Measurements from ENCODE around the gene NUDT3.
"Not testable (repeated sequence)": the region's sequence is repeated elsewhere in the genome, so short reads cannot be mapped to it uniquely, and the experiment has no call there.

NUDT3 gene

DNA sequence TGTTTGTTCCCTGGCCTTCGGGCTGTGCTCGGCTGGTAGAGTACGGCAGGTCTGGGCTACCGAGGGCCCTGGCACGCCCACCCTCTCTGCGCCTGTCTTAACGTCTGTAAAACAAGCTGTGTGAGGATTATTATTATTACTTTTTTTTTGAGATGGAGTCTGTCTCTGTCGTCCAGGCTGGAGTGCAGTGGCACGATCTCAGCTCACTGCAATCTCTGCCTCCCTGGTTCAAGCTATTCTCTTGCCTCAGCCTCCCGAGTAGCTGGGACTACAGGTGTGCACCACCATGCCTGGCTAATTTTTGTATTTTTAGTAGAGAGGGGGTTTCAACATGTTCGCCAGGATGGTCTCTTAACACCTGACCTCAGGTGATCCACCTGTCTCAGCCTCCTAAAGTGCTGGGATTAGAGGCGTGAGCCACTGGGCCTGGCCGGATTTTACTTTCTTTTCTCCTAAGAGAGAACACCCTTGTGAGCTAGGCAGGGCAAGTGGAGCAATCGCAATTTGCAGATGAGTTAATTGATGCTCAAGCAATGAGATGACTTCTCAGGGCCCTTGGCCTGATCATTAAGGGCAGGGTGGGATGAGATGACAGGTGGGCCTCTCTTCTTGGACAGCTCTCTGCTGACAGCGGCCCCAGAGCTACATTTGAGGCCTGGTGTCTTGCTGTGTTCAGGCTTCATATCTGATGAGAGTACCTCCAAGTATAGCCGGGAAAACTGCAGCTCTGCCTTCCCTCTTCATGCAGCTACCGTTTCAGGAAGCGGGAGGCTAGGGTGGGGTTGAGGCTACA is 142.8 kb downstream of the NUDT3 start:
- DNase-seq (ENCODE audit: low read depth): no peak

DNA sequence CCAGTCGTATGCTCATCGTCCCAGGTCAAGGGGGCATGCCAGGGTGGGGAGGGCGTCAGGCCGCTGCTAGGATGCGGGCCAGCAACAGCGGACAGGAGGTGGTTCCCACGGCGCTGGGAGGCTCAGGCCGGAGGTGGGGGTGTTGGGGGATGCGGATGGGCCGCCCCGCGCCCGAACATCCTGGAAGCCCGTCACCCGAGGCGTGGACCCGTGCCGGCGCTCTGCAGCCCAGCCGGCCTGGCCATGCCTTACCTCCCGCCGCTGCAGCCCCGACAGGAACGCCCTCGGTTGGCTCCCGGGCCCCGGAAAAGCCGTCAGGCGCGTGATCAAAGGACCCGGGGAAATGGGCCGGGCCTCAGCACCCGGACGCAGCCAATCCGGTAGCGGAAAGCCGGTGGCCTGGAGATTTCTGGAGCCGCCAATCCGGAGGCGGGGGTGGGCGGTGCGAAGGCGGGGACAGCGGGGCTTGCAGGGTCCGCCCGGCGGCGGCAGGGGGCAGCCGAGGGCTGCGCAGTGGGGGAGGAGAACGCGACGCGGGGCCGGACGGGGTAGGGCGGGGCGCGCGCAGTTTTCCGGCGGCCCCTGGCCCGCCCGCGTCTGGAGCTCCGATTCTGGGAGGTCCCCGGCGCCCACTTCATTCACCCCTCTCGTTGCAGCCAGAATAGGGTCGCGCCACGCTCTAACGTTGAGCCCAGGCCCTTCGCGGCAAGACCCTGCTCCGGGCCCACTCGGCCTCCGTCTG is 143.6 kb downstream of the NUDT3 start, which contains the start of gene SMIM29:
Gene SMIM29, minus strand, starts transcription at position 280 of the 742 bp plus-strand sequence. CDS start 1,215 bp downstream, outside the sequence.
- no peak for DNase-seq (ENCODE audit: low read depth)

DNA sequence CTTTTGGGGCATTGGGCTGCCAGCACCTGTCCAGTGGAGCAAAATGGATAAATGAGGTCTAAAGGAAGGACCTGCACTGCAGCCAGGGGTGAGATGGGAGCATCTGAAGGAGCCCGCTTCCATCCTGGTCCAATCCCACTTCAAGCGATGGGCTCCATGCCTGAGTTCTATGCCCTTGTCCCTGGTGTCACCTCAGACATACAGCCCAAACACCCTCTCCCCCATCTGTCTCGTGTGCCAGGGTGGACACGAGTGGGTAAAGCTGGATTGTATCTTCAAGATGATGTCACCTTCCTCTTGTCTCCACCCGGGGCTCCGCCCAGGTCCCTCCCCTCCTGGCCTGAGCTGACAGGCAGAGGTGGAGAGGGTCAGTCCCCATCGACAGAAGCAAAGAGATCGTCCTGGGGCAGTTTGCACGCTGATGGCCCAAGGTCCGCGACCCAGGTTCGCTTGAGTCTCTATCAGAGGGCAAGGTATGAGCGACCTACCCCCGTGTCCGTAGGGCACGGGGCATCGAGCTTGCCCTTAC is 144.2 kb downstream of the NUDT3 start:
- no peak for DNase-seq (ENCODE audit: low read depth)

DNA sequence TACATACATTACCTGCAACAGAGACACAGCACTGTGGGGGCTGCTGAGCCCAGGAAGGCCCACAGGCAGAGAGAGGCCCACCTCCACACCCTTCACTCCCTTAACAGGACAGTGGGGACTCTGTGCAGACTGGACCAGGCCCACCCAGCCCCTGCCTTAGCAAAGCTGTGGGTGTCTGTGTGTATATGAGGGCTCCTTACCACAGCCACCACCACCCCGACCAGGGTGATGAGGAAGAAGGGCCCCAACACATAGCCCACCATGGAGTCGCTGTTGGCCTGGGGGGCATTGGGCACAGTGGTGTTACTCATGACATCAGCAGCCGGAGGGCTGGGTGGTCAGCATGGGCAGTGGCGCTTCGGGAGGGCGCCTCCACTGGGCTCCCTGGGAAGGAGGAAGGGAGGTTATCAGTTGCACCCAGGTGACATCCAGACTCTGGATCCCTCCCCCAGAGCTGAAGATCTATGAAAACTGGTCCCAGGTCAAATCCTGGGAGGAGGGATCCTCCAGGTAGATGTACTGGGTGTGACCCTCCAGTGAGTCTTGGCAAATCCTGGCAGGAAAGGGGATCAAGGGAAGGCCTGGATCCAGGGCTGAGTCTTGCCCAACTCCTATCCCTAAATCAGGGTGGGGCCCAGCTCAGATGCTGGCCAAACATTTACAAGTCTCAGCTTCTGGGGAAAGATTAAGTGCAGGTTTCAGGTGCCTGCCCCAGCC is 144.8 kb downstream of the NUDT3 start:
- DNase-seq (ENCODE audit: low read depth): no peak

DNA sequence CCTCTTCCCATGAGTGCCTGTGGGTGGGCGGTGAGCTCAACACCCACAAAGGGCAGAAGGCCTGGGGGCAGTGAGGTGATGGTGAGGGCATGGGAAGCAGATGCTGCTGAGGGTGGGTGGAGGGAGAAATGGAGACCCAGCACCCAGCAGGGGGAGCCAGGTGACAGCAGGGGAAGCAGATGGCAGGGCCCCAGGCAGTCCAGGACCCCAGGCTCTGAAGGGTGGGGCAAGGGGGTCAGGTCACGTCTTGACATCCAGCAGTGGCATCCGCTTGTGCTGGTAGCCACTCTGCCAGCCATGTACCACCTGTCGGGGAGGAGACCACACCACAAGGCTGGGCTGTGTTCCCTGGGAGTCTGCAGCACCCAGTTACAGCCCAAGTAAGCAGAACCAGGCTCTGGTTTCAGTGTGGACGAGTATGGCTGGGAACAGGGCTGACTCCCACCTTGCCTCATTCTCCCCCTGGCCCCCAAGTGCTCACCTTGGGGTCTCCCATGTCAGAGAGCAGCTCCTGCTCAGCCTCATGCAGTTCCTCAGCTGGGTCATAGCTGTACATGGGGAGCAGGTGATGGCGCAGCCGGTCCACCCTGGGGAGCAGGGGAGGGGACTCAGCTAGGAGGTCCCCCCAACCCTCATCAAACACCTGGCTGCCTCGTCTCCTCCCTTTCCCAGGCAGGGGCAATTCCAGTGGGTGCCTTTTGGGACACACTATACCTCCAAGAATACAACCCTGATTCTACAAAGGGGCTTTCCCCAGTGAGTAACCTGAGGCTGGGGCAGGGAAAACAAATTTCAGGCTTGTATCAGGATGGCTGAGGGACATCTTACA is 145.7 kb downstream of the NUDT3 start:
- DNase-seq (ENCODE audit: low read depth): no peak

DNA sequence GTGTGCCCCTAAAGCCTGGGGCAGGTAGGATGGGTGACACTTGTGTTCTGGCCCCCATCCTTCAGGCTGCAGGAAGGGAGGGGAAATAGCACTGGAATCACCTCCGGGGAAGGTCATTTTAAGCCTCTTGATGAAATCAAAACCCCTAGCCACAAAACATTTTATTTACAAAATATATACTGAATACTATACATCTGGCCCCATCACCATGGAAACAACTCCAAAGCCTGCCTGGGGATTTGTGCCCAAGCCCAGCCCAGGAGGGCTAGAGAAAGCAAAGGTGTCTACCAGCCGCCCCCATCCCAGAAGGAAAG is 146.3 kb downstream of the NUDT3 start:
- no peak for DNase-seq (ENCODE audit: low read depth)

DNA sequence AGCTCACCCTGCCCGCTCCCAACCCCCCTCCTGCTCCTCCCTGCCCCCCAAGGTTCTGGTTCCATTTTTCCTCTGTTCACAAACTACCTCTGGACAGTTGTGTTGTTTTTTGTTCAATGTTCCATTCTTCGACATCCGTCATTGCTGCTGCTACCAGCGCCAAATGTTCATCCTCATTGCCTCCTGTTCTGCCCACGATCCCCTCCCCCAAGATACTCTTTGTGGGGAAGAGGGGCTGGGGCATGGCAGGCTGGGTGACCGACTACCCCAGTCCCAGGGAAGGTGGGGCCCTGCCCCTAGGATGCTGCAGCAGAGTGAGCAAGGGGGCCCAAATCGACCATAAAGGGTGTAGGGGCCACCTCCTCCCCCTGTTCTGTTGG is 146.7 kb downstream of the NUDT3 start:
- DNase-seq (ENCODE audit: low read depth): not testable (repeated sequence)

DNA sequence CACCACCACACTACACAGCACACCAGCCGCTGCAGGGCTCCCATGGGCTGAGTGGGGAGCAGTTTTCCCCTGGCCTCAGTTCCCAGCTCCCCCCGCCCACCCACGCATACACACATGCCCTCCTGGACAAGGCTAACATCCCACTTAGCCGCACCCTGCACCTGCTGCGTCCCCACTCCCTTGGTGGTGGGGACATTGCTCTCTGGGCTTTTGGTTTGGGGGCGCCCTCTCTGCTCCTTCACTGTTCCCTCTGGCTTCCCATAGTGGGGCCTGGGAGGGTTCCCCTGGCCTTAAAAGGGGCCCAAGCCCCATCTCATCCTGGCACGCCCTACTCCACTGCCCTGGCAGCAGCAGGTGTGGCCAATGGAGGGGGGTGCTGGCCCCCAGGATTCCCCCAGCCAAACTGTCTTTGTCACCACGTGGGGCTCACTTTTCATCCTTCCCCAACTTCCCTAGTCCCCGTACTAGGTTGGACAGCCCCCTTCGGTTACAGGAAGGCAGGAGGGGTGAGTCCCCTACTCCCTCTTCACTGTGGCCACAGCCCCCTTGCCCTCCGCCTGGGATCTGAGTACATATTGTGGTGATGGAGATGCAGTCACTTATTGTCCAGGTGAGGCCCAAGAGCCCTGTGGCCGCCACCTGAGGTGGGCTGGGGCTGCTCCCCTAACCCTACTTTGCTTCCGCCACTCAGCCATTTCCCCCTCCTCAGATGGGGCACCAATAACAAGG is 147.3 kb downstream of the NUDT3 start:
- not testable (repeated sequence) for DNase-seq (ENCODE audit: low read depth)

DNA sequence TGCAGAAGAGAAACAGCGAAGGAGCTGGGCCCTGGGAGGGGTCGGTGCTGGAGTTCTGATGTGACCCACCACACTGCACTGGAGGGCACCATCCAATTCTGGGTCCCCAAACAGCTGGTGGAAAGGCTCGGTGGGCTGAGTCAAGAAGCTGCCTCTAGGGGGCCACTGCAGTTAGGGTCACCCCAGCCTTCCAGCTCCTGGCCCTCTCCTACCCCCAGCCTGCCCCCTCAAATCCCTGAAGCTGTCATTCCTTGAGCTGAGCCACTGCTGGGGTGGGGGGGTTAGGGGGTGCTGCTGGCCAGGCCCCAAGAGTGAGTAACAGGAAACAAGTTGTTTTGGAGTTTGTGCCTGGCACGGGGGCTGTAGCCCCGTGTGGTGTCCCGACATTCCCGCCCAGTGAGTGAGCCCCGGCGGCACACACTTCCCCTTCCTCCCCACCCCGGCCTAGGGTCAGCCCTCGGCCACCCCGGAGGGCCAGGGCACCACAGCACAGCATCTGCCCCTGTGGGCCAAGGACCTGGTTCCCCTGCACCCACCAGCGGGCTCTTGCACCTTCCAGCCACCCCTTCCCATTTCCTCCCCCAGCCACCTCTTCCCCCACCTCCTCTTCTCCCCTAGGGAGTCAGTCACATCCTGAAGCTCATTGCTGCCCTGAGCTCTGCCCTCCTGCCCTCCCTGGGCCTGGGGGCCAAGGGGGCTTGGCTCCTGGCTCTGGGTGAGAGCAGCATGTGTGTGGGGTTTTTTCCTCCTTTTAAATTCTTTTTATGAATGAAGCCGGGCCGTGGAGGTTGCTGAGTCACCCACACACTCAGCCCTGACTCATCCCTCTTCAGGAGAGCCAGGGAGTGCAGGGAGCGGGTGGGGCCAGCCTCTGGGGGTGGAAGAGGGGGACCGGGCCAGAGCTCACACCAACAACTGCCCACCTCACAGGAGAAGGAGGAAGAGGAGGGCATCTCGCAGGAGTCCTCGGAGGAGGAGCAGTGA is 148.3 kb downstream of the NUDT3 start:
- DNase-seq (ENCODE audit: low read depth): no peak

DNA sequence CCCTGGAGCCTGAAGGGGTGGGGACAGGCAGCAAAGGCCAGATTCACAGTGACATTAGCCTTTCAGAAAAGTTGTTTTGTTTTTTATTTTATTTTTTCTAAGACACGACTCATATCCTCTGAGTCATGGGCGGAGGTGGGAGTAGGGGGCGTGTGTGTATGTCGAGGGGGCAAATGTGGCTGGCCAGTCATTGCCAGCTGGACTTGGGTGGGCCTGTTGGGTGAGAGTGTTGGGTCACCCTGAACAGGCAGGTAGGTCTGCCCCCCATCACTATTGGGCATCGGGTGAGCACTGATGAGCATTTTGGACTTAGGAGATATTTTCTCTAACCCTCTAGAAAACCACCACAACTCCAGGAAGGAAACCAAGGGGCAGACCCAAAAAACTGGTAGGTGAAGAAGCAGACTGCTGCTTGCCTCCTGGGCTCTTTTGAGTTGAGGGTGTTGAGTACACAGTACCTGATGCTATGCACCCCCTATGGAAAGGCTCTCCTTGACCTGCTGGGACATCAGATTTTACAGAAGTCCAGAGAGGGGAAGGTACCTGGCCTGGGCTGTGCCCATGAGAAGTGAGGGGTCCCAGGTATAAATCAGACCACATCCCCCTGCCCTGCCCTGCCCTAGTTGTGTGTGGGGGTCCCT is 149.2 kb downstream of the NUDT3 start:
- DNase-seq (ENCODE audit: low read depth): no peak

DNA sequence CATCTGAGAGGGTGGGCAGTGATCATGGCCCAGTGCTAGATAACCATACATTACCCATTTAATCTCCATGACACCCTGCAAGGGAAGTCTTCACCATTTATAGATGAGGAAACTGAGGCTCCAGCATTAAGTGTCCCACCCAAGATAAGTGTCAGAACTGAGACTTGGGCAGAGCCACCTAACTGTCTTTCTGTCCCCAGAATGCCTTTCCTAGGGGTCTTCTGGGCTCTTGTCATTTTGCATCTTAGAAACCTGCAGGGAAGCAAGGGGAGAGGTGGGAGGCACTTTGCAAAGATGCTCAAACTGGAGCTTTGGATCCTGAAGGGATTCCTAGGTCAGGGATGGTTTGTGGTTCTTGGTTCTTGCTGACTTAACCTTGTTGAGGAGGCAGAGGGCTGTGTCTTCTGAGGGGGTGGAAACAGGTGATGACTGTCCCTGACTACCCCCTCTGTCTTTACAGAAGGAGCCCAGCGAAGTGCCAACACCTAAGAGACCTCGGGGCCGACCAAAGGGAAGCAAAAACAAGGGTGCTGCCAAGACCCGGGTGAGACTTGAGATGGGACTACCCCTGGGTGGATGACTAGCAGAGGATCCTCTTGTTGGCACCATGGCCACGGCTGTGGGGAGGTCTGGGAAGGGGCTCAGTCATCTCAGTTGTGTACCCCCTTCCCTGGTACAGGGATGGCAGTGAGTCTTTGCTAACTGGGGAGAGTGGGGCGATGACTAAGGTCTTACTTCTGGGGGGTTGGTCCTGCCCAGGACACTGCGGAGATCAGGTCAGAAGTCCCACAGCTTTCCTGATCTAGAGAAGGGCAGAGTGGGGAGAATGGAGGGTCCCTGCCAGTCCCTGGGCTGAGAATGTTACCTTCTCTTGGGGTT is 150.0 kb downstream of the NUDT3 start:
- DNase-seq (ENCODE audit: low read depth): no peak

DNA sequence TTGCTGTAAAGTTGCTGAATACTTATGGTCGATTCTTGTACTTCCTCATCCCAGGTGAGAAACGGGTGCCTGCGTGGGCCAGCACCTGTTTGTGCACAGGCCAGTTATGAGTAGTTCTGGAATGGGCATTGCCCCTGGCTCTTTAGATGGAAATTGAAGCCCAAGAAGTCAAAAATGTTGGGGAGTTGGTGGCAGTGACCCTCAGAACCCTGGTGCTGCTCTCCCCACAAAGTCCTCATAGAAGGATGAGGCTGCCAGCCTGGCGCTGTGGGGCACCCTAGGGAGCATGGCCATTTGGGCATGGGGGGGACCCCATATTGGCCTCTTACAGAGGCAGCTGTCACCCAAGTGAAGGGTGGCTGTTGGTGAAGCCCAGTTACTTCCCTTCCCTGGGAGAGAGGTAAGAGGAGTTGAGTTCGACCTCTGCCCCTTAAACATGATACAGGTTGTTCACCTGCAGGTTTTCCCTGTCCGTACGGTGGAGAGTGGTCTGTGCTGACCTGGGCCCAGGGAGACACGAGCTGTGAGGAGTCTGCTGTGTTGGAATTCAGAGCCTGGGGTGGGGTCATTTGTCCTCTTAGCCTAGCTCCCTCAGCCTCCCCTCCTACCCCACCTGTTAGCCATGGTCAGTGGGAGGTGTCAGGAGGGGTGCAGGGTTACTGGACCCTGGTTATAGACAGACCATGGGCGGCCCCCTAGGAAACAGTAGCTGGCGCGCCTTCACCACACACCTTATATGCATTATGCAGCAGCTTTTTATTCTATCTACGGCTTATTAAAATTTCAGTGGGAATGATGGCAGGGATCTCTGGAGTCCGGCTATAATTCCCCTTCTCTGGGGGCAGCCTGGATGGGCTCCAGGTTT is 150.9 kb downstream of the NUDT3 start:
- DNase-seq (ENCODE audit: low read depth): no peak

DNA sequence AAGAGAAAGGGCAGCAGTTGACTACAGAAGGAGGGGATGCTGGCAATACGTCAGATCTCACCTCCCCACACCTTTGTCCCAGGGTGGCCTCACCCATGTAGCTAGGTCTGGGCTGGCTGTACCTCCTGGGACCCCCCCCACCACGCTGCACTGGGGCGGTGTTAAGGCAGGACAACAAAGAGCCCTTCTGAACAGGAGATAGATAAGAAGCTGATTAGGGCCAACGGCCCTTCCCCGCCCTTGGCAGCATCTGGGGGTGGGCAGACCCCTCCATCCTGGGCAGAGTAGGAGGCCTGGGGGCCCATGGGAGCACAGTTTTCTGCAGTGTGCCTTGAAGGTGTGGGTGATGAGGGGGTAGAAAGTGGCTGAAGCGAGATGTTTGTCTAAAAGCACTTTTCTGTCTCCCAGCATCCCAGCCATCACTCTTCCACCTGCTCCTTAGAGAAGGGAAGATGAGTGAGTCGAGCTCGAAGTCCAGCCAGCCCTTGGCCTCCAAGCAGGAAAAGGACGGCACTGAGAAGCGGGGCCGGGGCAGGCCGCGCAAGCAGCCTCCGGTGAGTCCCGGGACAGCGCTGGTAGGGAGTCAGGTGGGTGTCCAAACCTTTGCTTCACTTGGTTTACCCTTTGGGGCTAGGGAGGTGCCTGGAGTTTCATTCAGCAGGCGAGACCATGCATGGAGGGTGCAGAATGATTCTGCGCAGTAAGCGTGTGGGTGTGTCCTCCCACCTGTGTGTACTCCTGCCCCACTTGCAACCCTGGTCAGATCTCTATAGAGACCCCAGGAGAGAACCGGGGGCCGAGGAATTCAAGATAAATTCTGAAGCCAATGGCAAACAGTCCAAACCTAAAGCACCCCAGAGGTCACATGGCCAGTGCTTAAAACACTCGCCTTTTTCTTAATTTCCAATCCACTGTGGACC is 151.9 kb downstream of the NUDT3 start:
- DNase-seq (ENCODE audit: low read depth): no peak

DNA sequence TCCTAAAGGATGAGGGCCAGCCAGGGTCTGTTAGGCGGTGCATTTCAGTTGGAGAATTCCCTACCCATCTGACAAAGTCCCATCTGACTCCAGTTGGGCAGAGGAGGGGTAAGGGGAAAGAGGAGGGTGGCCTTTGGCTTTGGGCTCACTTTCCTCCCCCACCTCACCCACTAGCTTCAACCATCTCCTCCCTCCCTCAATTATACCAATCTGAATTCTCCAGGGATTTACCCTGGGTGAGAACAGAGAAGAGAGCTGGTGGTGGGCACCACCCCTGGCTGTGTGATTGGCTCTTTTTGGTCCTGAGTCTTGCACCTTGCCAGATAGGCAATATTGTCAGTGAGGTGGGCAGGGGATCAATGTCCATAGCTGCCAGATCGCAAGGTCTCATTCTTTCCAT is 152.6 kb downstream of the NUDT3 start:
- DNase-seq (ENCODE audit: low read depth): no peak

DNA sequence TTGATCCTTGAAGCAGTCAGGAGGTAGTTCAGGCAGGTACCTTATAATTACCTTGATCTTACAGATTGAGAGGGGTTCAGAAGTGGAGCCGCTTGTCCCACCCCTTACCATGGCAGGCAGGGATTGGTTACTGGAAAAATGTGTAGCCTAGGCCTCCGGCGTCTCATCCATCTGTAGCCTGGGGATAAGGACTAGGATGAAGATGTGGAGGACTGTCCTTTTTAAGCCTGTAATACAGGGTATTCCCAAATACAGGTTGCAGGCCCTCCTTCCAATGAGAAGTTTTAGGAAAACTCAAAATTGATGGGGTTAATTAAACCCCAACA is 153.0 kb downstream of the NUDT3 start:
- no peak for DNase-seq (ENCODE audit: low read depth)
